K562 (cell line): ENCODE results near the gene WFDC2. TPM values are rescaled to one million over a fixed set of nuclear protein-coding genes. Genes with fewer than 3 reads are reported as not detected.
A peak's percentile ranks its signal among the peaks of the same experiment; 100 is the strongest.

Source experiments
- BRD9 ChIP-seq: fragments of 450-650 bp; IDR thresholded peaks from 2 replicates; pipeline ENCODE4 v1.6.1; 2018; ENCODE audit warnings: low read depth; ENCODE audit not compliant: partially characterized antibody
- DEAF1 ChIP-seq: fragments of 450-650 bp; formaldehyde crosslinking; IDR thresholded peaks from 2 replicates; pipeline ENCODE4 v1.4.0; 2020; ENCODE audit warnings: mild to moderate bottlenecking, moderate library complexity
- MTA3 ChIP-seq: fragments of 450-650 bp; formaldehyde crosslinking; IDR thresholded peaks from 2 replicates; pipeline ENCODE4 v1.6.1; 2017; ENCODE audit warnings: mild to moderate bottlenecking, borderline replicate concordance
- NCOA1 ChIP-seq: fragments of 450-650 bp; IDR thresholded peaks from 2 replicates; pipeline ENCODE4 v1.6.1; 2016; ENCODE audit warnings: low read depth
- PHB ChIP-seq: fragments of 250-450 bp; sonication (Bioruptor Pico); IDR thresholded peaks from 2 replicates; pipeline ENCODE4 v1.5.0; 2021
- PHF8 ChIP-seq: fragments of 200-600 bp; sonication (generic); IDR thresholded peaks from 2 replicates; pipeline ENCODE4 v1.6.1; 2012; ENCODE audit warnings: mixed run types, mild to moderate bottlenecking, inconsistent platforms, low read length, moderate library complexity, borderline replicate concordance
- POLR2AphosphoS5 ChIP-seq: IDR thresholded peaks from 2 replicates; pipeline ENCODE4 v1.6.1; 2011; ENCODE audit warnings: mild to moderate bottlenecking, low read depth, low read length, moderate library complexity; ENCODE audit not compliant: control insufficient read depth, insufficient read depth
- SMC3 ChIP-seq: conservative IDR thresholded peaks from 2 replicates; pipeline ENCODE4 v1.6.1; 2011; ENCODE audit warnings: low read depth, low read length, improper control_type of control experiment; ENCODE audit not compliant: insufficient read depth
- ZBTB43 ChIP-seq: sonication (generic); formaldehyde crosslinking; IDR thresholded peaks from 2 replicates; pipeline ENCODE4 v1.8.0; 2023; ENCODE audit warnings: mild to moderate bottlenecking, missing genetic modification reagents
- ZNF121 ChIP-seq: sonication (generic); formaldehyde crosslinking; conservative IDR thresholded peaks from 2 replicates; pipeline ENCODE4 v1.8.0; 2022; ENCODE audit warnings: missing genetic modification reagents
- ZNF184 ChIP-seq: sonication (generic); formaldehyde crosslinking; IDR thresholded peaks from 2 replicates; pipeline ENCODE4 v1.5.0; 2020; ENCODE audit warnings: missing genetic modification reagents
- ZNF224 ChIP-seq: sonication (generic); formaldehyde crosslinking; IDR thresholded peaks from 2 replicates; pipeline ENCODE4 v1.8.0; 2022; ENCODE audit warnings: mild to moderate bottlenecking, missing genetic modification reagents
- ZNF239 ChIP-seq: fragments of 250-450 bp; sonication (Bioruptor Pico); IDR thresholded peaks from 2 replicates; pipeline ENCODE4 v1.4.0; 2020; ENCODE audit warnings: mild to moderate bottlenecking
- ZNF263 ChIP-seq: sonication (generic); formaldehyde crosslinking; IDR thresholded peaks from 2 replicates; pipeline ENCODE4 v1.8.0; 2022; ENCODE audit warnings: mild to moderate bottlenecking, missing genetic modification reagents, borderline replicate concordance
- ZNF384 ChIP-seq: IDR thresholded peaks from 2 replicates; pipeline ENCODE4 v1.6.1; 2012; ENCODE audit warnings: low read depth, low read length, improper control_type of control experiment
- ZNF696 ChIP-seq: fragments of 250-450 bp; sonication (Bioruptor Pico); conservative IDR thresholded peaks from 2 replicates; pipeline ENCODE4 v1.4.0; 2020; ENCODE audit warnings: mild to moderate bottlenecking, moderate library complexity
- ZZZ3 ChIP-seq: fragments of 450-650 bp; IDR thresholded peaks from 2 replicates; pipeline ENCODE4 v1.6.1; 2016; ENCODE audit warnings: antibody characterized with exemption, mild to moderate bottlenecking, moderate library complexity
- polyA plus RNA-seq, 8 experiments: library from polyadenylated mRNA; depleted of rRNA in 4 of 8; stranded (reverse) in 5 of 8; unstranded in 3 of 8; fragments of >200 nt; fragmentation: Nextera tagmentation in 2 of 8; fragmentation: Illumina TruSeq in 1 of 8; extraction: Ambion mirVana in 2 of 8; extraction: Trizol in 1 of 8; gene quantifications; 2 replicates each; pipeline versions ENCODE4 v1.2.1 to v1.2.3, GENCODE V29; 2011 to 2014; ENCODE audit warnings: inconsistent platforms in 1 of 8, missing spikeins in 1 of 8
- total RNA-seq, 7 experiments: library from RNA; depleted of rRNA in 6 of 7; stranded (reverse); fragments of >200 nt in 6 of 7; fragmentation: Illumina TruSeq in 2 of 7; extraction: Trizol in 2 of 7; gene quantifications; 2 replicates each; pipeline versions ENCODE4 v1.2.1 to v1.2.3, GENCODE V29; 2011 to 2021; ENCODE audit warnings: low replicate concordance in 1 of 7
- TF ChIP-seq, protein P1 (sequence below): sonication (generic); formaldehyde crosslinking; IDR thresholded peaks from 2 replicates; pipeline ENCODE4 v1.8.0; 2023; ENCODE audit warnings: mild to moderate bottlenecking, missing genetic modification reagents
- TF ChIP-seq, protein P2 (sequence below): fragments of 450-650 bp; IDR thresholded peaks from 2 replicates; pipeline ENCODE4 v1.6.1; 2016; ENCODE audit warnings: borderline replicate concordance

Gene WFDC2
- total and polyA plus RNA-seq, 9 of the 15 experiments (the other 6 are each of a cell fraction or from before 2014, with no cell fraction given), result not detected

- 0 out of 2 replicates have a peak, but pooled peaks have one; percentile 44 for TF ChIP-seq ZBTB43 (CRISPR knock-in tag)
- no peak for TF ChIP-seq ZNF224 (CRISPR knock-in tag)
- no peak for TF ChIP-seq ZNF184 (CRISPR knock-in tag)
- peak; percentile 45 for TF ChIP-seq BRD9
- no peak for TF ChIP-seq ZNF263 (CRISPR knock-in tag)
- TF ChIP-seq MTA3, result peak; percentile 57; the same call in 1 of the 2 replicates
- TF ChIP-seq POLR2AphosphoS5, result no peak
- no peak for TF ChIP-seq PHB
- no peak for TF ChIP-seq ZNF239 (CRISPR knock-in tag)
- TF ChIP-seq DEAF1 (CRISPR knock-in tag), result peak; percentile 85
- TF ChIP-seq ZZZ3, result no peak
- no peak for TF ChIP-seq ZNF121 (CRISPR knock-in tag)
- TF ChIP-seq, protein P1, sequence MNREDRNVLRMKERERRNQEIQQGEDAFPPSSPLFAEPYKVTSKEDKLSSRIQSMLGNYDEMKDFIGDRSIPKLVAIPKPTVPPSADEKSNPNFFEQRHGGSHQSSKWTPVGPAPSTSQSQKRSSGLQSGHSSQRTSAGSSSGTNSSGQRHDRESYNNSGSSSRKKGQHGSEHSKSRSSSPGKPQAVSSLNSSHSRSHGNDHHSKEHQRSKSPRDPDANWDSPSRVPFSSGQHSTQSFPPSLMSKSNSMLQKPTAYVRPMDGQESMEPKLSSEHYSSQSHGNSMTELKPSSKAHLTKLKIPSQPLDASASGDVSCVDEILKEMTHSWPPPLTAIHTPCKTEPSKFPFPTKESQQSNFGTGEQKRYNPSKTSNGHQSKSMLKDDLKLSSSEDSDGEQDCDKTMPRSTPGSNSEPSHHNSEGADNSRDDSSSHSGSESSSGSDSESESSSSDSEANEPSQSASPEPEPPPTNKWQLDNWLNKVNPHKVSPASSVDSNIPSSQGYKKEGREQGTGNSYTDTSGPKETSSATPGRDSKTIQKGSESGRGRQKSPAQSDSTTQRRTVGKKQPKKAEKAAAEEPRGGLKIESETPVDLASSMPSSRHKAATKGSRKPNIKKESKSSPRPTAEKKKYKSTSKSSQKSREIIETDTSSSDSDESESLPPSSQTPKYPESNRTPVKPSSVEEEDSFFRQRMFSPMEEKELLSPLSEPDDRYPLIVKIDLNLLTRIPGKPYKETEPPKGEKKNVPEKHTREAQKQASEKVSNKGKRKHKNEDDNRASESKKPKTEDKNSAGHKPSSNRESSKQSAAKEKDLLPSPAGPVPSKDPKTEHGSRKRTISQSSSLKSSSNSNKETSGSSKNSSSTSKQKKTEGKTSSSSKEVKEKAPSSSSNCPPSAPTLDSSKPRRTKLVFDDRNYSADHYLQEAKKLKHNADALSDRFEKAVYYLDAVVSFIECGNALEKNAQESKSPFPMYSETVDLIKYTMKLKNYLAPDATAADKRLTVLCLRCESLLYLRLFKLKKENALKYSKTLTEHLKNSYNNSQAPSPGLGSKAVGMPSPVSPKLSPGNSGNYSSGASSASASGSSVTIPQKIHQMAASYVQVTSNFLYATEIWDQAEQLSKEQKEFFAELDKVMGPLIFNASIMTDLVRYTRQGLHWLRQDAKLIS, result no peak
- 0 out of 2 replicates have a peak, but pooled peaks have one; percentile 12 for TF ChIP-seq ZNF384
- no peak for TF ChIP-seq NCOA1
- TF ChIP-seq PHF8, result peak; percentile 26; the same call in 1 of the 2 replicates
- TF ChIP-seq, protein P2, sequence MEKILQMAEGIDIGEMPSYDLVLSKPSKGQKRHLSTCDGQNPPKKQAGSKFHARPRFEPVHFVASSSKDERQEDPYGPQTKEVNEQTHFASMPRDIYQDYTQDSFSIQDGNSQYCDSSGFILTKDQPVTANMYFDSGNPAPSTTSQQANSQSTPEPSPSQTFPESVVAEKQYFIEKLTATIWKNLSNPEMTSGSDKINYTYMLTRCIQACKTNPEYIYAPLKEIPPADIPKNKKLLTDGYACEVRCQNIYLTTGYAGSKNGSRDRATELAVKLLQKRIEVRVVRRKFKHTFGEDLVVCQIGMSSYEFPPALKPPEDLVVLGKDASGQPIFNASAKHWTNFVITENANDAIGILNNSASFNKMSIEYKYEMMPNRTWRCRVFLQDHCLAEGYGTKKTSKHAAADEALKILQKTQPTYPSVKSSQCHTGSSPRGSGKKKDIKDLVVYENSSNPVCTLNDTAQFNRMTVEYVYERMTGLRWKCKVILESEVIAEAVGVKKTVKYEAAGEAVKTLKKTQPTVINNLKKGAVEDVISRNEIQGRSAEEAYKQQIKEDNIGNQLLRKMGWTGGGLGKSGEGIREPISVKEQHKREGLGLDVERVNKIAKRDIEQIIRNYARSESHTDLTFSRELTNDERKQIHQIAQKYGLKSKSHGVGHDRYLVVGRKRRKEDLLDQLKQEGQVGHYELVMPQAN, result no peak
- TF ChIP-seq SMC3, result peak; percentile 94
- no peak for TF ChIP-seq ZNF696
These were observed 32.6 kb upstream of the WFDC2 start (continued) for GRCh38 chr20:45436732-45437485.
